Mucosa of rectum (tissue), 2 donors: Measurements from ENCODE around the gene SOX6.

Experiments used
- H3K27ac ChIP-seq, 2 donors: one replicate each; pipeline ENCODE4 v1.7.0; 2013; ENCODE audit warnings: inconsistent platforms in 2 of 2, low read depth in 2 of 2, low read length in 2 of 2
- H3K27me3 ChIP-seq, 2 donors: one replicate each; pipeline ENCODE4 v1.7.0; 2013; ENCODE audit warnings: low read length in 2 of 2; ENCODE audit not compliant: control insufficient read depth in 2 of 2, insufficient read depth in 2 of 2
- H3K36me3 ChIP-seq, 2 donors: one replicate each; pipeline ENCODE4 v1.7.0; 2013; ENCODE audit warnings: low read length in 2 of 2; ENCODE audit not compliant: control insufficient read depth in 2 of 2, insufficient read depth in 2 of 2
- H3K4me1 ChIP-seq, 2 donors: one replicate each; pipeline ENCODE4 v1.7.0; 2013; ENCODE audit warnings: low read length in 2 of 2, mild to moderate bottlenecking in 1 of 2; ENCODE audit not compliant: control insufficient read depth in 2 of 2, insufficient read depth in 2 of 2
- H3K4me3 ChIP-seq, 2 donors: one replicate each; pipeline ENCODE4 v1.7.0; 2013; ENCODE audit warnings: low read length in 2 of 2
- H3K9ac ChIP-seq, 2 donors: one replicate each; pipeline ENCODE4 v1.7.0; 2013; ENCODE audit warnings: low read length in 2 of 2, low read depth in 1 of 2, mild to moderate bottlenecking in 1 of 2
- H3K9me3 ChIP-seq, 2 donors: one replicate each; pipeline ENCODE4 v1.7.0; 2013; ENCODE audit warnings: low read length in 2 of 2; ENCODE audit not compliant: control insufficient read depth in 2 of 2
- donor health status: healthy.
- donor health status: Normal muscosa, but diverticular disease.

The SOX6 gene

GRCh38 chr11:16356057-16356760 lies at the start of gene SOX6:
Gene SOX6 (minus strand): TSS chr11:16356546. CDS start chr11:16341248, 15,298 bp downstream.
- Histone ChIP-seq H3K9ac (no peak within 1 kb of the TSS), H3K4me1 (no peaks in the 10 kb centered on the region), H3K9me3 (no peaks in the 10 kb centered on the region), H3K27me3 (no peaks in the 10 kb centered on the region), H3K4me3 (no peak within 1 kb of the TSS), H3K36me3 (no peaks in the 10 kb centered on the region), H3K27ac (no peak within 1 kb of the TSS)

- peaks cover 0 to 7% of the 10 kb centered on the region in 2 donors for H3K4me1 ChIP-seq
- H3K9ac ChIP-seq, result no peak overlapping the region
- H3K9me3 ChIP-seq, result no peaks in the 10 kb centered on the region
- H3K4me3 ChIP-seq, result no peak overlapping the region
- H3K27me3 ChIP-seq, result no peaks in the 10 kb centered on the region
- H3K36me3 ChIP-seq, result no peaks in the 10 kb centered on the region
- H3K27ac ChIP-seq, result no peak overlapping the region
Measured at GRCh38 chr11:16404781-16405285, 48.5 kb upstream of the SOX6 start.

GRCh38 chr11:16403851-16404250 lies 47.5 kb upstream of the SOX6 start:
- H3K27me3 ChIP-seq, result no peaks in the 10 kb centered on the region
- no peak overlapping the region for H3K9ac ChIP-seq
- H3K27ac ChIP-seq, result no peak overlapping the region

GRCh38 chr11:16403448-16403803 lies 47.1 kb upstream of the SOX6 start:
- H3K4me1 ChIP-seq, result peaks cover 0 to 7% of the 10 kb centered on the region in 2 donors
- no peak overlapping the region for H3K27ac ChIP-seq
- no peaks in the 10 kb centered on the region for H3K9me3 ChIP-seq
- H3K9ac ChIP-seq, result no peak overlapping the region
- no peak overlapping the region for H3K4me3 ChIP-seq
- no peaks in the 10 kb centered on the region for H3K36me3 ChIP-seq
- H3K27me3 ChIP-seq, result no peaks in the 10 kb centered on the region

More at GRCh38 chr11:16403851-16404250, 47.5 kb upstream of the SOX6 start:
- Histone ChIP-seq H3K9me3 (no peaks in the 10 kb centered on the region), H3K4me1 (peaks cover 0 to 7% of the 10 kb centered on the region in 2 donors), H3K4me3 (no peak overlapping the region), H3K36me3 (no peaks in the 10 kb centered on the region)

- Histone ChIP-seq H3K9me3 (no peaks in the 10 kb centered on the region), H3K4me3 (no peak overlapping the region), H3K9ac (no peak overlapping the region), H3K36me3 (no peaks in the 10 kb centered on the region), H3K27ac (no peak overlapping the region), H3K4me1 (peaks cover 0 to 7% of the 10 kb centered on the region in 2 donors), H3K27me3 (no peaks in the 10 kb centered on the region)
Measured at GRCh38 chr11:16402654-16403447, 46.5 kb upstream of the SOX6 start.

- Histone ChIP-seq H3K4me1 (no peaks in the 10 kb centered on the region), H3K36me3 (no peaks in the 10 kb centered on the region), H3K27ac (no peak overlapping the region), H3K9ac (no peak overlapping the region), H3K9me3 (no peaks in the 10 kb centered on the region), H3K4me3 (no peak overlapping the region), H3K27me3 (no peaks in the 10 kb centered on the region)
Measured at GRCh38 chr11:16397390-16397789, 41.0 kb upstream of the SOX6 start.

- Histone ChIP-seq H3K9ac (no peak overlapping the region), H3K9me3 (no peaks in the 10 kb centered on the region), H3K4me3 (no peak overlapping the region), H3K36me3 (no peaks in the 10 kb centered on the region), H3K27ac (no peak overlapping the region), H3K4me1 (no peaks in the 10 kb centered on the region), H3K27me3 (no peaks in the 10 kb centered on the region)
Measured at GRCh38 chr11:16395601-16396000, 39.3 kb upstream of the SOX6 start.

GRCh38 chr11:16394947-16395346 lies 38.6 kb upstream of the SOX6 start:
- H3K4me1 ChIP-seq, result no peaks in the 10 kb centered on the region
- no peak overlapping the region for H3K9ac ChIP-seq
- H3K9me3 ChIP-seq, result no peaks in the 10 kb centered on the region
- H3K27me3 ChIP-seq, result no peaks in the 10 kb centered on the region
- no peak overlapping the region for H3K4me3 ChIP-seq
- H3K27ac ChIP-seq, result no peak overlapping the region
- H3K36me3 ChIP-seq, result no peaks in the 10 kb centered on the region

- Histone ChIP-seq H3K36me3 (no peaks in the 10 kb centered on the region), H3K27ac (no peak overlapping the region), H3K4me3 (no peak overlapping the region), H3K9ac (no peak overlapping the region), H3K4me1 (no peaks in the 10 kb centered on the region), H3K27me3 (no peaks in the 10 kb centered on the region), H3K9me3 (no peaks in the 10 kb centered on the region)
Measured at GRCh38 chr11:16393340-16393739, 37.0 kb upstream of the SOX6 start.

- Histone ChIP-seq H3K9ac (no peak overlapping the region), H3K4me1 (no peaks in the 10 kb centered on the region), H3K9me3 (no peaks in the 10 kb centered on the region), H3K27me3 (no peaks in the 10 kb centered on the region), H3K27ac (no peak overlapping the region), H3K36me3 (no peaks in the 10 kb centered on the region), H3K4me3 (no peak overlapping the region)
Measured at GRCh38 chr11:16392616-16393015, 36.3 kb upstream of the SOX6 start.
